IPS-15b (cell line): ENCODE results near the gene SLC9C1.

Experiments
- H3K27me3 ChIP-seq: one replicate; pipeline ENCODE4 v1.6.1; 2013; ENCODE audit warnings: low read length; ENCODE audit not compliant: control insufficient read depth, insufficient read depth
- H3K36me3 ChIP-seq: one replicate; pipeline ENCODE4 v1.6.1; 2013; ENCODE audit warnings: low read length; ENCODE audit not compliant: control insufficient read depth, insufficient read depth
- H3K4me1 ChIP-seq: one replicate; pipeline ENCODE4 v1.6.1; 2013; ENCODE audit warnings: mild to moderate bottlenecking, low read length; ENCODE audit not compliant: control insufficient read depth, insufficient read depth
- H3K4me3 ChIP-seq: one replicate; pipeline ENCODE4 v1.5.1; 2013; ENCODE audit warnings: low read depth, low read length
- H3K9ac ChIP-seq: one replicate; pipeline ENCODE4 v1.6.1; 2013; ENCODE audit warnings: low read depth, mild to moderate bottlenecking, low read length
- H3K9me3 ChIP-seq: one replicate; pipeline ENCODE4 v1.6.1; 2013; ENCODE audit warnings: mild to moderate bottlenecking, low read length; ENCODE audit not compliant: control insufficient read depth, insufficient read depth

The SLC9C1 gene

DNA sequence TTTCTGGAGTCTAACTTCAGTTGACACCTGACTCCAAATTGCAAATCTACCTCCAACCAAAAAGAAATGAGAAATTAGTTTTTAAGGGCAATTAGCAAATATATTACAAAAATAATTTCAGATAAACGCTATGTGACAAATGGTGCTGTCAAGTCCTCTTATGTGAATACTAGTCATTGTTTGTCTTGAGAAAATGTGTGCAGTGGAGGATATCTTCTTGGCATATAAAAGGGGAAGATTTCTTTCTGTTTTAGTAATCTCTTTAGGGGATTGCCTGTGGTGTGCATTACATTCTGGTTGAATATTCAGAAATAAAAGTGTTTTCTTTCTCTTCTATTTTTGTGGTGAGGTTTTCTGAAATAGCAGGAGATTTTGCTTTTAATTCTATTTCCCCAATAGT, 158.0 kb downstream of the SLC9C1 start:
- no peaks in the 10 kb centered on the region for H3K36me3 ChIP-seq
- H3K4me1 ChIP-seq = peaks cover 19% of the 10 kb centered on the region
- no peaks in the 10 kb centered on the region for H3K27me3 ChIP-seq
- no peak overlapping the region for H3K4me3 ChIP-seq
- no peaks in the 10 kb centered on the region for H3K9me3 ChIP-seq
- no peak overlapping the region for H3K9ac ChIP-seq

DNA sequence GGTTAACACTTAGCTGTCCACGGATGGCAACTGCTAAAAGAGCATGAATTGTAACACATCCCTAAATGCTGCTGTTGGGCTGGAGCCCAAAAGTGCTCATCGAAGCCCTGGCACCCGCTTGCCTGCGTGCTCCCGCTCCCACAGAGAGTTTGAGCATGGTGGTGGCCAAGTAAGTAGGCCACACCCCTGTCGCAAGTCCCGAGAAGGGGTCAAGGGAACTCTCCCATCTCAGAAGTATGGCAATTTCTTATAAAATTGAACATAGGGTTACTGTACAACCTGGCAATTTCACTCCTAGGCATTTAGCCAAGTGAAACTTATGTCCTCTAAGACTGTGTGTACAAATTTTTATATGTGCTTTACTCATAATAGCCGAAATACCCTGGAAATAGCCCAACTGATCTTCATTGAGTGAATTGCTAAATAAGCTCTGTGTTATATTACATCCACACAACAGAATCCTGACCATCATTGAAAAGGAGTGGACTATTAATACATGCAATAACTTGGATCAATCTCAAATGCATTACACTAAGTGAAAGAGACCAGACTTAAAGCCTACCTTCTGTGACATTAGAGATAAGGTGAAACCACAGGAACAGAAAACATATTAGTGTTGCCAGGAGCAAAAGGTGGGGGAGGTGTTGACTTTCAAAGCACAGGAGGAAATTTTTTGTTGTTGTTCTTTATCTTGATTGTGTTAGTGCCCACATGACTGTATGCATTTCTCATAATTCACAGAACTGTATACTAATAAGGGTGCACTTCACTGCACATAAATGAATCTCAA, 159.5 kb downstream of the SLC9C1 start:
- Histone ChIP-seq H3K36me3 (no peaks in the 10 kb centered on the region), H3K4me1 (peaks cover 20% of the 10 kb centered on the region), H3K27me3 (no peaks in the 10 kb centered on the region), H3K4me3 (no peak overlapping the region), H3K9me3 (no peaks in the 10 kb centered on the region), H3K9ac (no peak overlapping the region)

DNA sequence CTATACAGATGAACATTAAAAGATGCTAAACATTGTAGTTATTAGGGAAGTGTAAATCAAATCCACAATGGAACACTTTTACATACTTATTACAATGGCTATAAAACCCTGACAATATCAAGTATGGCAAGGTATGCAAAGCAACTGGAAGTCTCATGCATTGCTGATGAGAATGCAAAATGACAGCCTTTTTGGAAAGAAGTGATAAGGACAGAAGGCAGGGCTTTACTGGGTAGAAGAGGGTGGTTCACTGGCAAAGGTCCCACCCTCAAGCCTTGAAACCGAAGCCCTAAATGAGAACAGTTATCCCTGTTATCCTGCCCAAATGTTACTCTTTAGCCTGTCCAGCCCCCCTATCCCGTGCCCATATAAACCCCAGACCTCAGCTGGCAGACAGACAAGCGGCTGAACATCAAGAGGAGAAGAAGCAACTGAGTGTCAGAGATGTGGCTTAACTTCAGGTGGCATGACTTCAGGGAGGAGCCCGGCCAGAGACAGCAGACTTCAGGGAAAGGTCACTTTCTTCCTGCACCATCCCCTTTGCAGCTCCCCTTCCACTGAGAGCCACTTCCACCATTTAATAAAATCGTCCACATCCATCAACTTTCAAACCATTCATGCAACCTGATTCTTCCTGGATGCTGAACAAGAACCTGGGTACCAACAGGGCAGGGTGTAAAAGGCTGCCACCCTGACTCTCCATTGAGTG, 160.2 kb downstream of the SLC9C1 start:
- Histone ChIP-seq H3K4me1 (peaks cover 26% of the 10 kb centered on the region), H3K9ac (no peak overlapping the region), H3K9me3 (no peaks in the 10 kb centered on the region), H3K36me3 (no peaks in the 10 kb centered on the region), H3K27me3 (no peaks in the 10 kb centered on the region), H3K4me3 (no peak overlapping the region)

DNA sequence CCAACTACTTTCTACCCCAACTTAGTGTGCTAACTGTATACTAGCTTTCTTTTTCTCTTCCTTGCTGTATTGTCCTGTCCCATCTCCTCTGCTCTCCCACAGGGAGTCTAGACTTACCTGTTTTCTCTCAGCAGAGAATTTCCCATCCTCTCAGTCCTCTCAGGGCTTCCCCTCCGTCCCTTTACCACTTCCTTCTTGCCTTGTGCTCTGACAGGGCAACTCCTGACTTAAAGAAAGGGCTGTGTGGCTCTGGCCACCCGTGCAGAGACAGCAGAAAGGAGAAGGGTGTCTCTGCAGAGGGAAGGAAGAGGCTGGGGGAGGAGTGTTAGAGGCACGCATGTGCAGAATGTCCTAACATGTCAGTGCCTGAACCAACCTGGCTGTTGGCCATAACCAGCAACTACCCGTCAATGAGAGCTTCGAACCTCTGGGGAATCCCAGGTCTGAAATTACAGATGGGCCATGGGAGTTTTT, 161.0 kb downstream of the SLC9C1 start, which contains the start of gene GCSAM:
Gene GCSAM, minus strand, starts transcription at position 274 of the 474 bp plus-strand sequence. Its CDS starts 128 bp downstream, at position 146.
- Histone ChIP-seq H3K36me3 (no peaks in the 10 kb centered on the region), H3K4me1 (peaks cover 27% of the 10 kb centered on the region), H3K27me3 (no peaks in the 10 kb centered on the region), H3K9me3 (no peaks in the 10 kb centered on the region), H3K9ac (no peak within 1 kb of the TSS), H3K4me3 (no peak within 1 kb of the TSS)

DNA sequence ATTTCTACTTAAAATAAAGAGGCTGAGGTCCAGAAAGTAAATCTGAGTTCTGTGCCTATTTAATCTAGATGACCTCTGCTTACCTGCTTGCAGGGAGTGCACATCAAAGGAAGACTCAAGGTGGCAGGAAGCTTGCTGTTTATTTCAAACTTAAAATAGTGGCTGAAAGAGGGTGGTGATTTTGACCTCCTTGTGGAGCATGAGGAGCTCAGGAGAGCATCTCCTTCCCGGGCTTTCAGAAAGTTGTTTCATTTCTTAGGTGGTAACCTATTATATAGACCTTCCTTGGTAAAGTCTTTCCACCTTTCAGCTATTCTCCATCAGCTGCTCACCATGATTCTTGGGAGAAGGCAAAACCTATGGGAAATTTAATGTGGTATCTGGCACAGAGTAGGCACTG, 161.5 kb downstream of the SLC9C1 start:
- Histone ChIP-seq H3K27me3 (no peaks in the 10 kb centered on the region), H3K36me3 (no peaks in the 10 kb centered on the region), H3K4me3 (no peak overlapping the region), H3K9me3 (no peaks in the 10 kb centered on the region), H3K9ac (no peak overlapping the region), H3K4me1 (peaks cover 27% of the 10 kb centered on the region)

DNA sequence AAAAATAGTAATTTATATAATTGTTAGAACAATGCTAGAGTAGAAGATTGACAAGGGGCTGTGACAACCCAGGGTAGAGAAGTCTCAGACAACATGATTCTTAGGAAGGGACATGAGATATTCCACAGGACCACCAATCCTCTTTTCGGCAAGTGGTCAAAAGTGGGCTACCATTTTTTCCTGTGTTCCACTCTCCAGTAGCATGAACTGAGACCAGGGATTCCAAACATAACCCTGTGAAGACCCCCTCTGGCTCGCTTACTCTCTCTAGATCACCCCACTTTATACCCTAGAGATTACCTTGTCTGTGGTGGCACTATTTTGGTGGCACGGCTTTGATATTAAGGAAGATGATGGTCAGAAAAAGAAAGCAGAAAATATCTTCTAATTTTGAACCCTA, 161.9 kb downstream of the SLC9C1 start:
- Histone ChIP-seq H3K4me3 (no peak overlapping the region), H3K4me1 (peaks cover 28% of the 10 kb centered on the region), H3K9me3 (no peaks in the 10 kb centered on the region), H3K36me3 (no peaks in the 10 kb centered on the region), H3K27me3 (no peaks in the 10 kb centered on the region), H3K9ac (no peak overlapping the region)

DNA sequence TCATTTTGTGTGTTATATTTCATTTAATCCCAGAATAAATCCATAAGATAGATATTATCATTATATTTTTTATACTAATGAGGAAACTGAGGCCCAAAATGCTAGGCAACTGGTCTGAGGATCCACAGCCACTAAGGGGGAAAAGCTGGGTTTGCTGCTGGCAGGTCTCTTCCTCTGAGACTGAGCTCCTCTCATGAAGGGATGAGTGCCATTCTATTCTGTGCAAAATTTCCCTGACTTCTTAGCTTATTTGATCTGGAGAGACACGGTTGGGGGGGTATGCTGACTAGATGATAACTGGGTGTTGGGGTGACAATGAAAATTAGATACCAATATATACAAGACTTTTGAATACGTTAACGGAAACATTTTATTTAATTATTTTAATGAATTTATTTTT, 162.9 kb downstream of the SLC9C1 start:
- H3K4me1 ChIP-seq = peaks cover 28% of the 10 kb centered on the region
- no peaks in the 10 kb centered on the region for H3K27me3 ChIP-seq
- H3K36me3 ChIP-seq = no peaks in the 10 kb centered on the region
- H3K4me3 ChIP-seq = no peak overlapping the region
- no peaks in the 10 kb centered on the region for H3K9me3 ChIP-seq
- H3K9ac ChIP-seq = no peak overlapping the region

DNA sequence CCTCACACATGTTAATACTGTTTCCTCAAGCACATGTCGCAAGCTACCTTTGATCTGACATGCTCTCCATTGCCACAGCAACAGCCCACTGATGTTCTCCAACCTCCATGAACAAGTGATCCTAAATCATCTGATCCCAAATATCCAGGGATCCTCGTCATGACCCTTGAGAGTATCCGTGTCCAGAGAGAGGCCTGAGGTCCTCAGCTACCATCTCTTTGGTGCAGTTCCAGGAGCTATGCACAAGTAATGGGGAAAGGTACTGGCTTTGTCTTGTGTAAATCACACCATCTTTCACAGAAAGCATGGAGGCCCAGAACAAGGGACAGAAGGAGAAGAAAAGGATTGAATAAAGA, 163.4 kb downstream of the SLC9C1 start:
- H3K9ac ChIP-seq = no peak overlapping the region
- H3K36me3 ChIP-seq = no peaks in the 10 kb centered on the region
- H3K4me3 ChIP-seq = no peak overlapping the region
- no peaks in the 10 kb centered on the region for H3K27me3 ChIP-seq
- H3K9me3 ChIP-seq = no peaks in the 10 kb centered on the region
- peaks cover 31% of the 10 kb centered on the region for H3K4me1 ChIP-seq

DNA sequence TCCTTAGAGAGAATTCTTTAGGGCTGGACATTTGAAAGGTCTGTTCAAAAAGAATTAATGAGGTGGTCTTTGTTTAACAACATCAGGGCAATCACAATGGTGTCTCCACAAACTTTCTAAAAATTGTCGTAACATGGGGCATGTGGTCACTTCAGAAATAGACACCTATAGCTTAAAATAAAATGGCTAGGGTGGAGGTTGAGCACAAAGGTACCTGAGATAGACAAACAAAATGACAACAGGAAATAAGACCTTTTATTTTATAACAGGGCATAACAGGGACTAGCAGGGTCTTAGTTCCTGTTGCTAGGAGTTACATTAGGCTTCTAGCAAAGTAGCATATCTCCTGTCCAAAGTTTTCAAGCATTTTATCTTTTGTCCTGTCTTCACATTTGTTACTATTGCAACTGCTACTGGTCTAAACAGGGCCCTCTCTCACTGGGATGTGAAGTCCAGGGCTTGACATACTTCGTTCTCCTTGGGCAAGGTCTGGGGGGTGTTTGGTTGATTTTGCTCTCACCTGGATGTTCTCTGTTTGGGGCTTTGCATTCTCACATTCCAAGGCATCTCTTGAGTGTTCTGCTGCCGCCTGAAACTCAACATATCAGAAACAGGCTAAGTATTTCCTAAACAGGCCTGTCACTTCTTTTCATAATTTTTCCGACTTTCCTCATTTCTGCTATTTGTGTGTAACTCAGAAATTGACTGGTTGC, 163.9 kb downstream of the SLC9C1 start:
- Histone ChIP-seq H3K9me3 (no peaks in the 10 kb centered on the region), H3K9ac (no peak overlapping the region), H3K36me3 (no peaks in the 10 kb centered on the region), H3K4me3 (no peak overlapping the region), H3K27me3 (no peaks in the 10 kb centered on the region), H3K4me1 (peaks cover 36% of the 10 kb centered on the region)

DNA sequence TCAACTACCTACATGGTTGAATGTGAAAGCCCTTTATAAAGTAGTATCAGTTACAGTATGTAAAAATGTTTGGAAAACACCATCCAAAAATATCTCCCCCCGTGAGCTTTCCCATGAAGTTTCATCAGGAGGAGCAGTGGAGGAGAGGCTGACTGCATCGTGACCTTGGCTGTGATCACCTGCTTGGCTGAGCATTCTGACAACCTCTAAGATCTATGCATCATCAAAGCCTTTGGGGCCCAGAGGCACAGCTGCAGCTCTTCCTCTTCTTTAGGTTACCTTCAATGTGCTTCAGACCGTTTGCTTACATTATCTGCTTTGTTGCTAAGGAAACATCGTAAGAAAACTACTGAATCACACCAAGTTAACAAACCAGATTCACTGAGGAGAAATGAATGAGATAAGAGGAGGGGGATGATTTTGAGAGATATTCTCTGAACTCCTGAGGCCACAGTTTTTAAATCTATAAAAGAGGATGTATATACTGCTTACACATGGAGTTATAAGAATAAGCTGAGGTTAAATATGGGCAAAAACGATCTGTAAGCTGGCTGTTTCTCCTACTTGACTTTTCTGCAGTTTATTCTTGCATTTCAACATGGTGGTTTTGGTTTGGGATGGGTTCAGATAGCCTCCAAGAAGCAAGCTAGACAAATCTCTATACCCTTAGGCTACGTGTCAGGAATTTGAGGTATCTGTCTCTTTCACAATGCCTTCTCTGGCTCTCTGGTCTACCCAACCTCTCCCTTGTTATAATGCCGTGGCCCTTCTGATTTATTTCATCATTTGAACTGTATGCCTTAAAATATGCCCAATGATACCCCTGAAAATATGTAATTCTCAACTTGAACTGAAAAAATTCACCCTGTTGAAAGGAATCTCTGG, 164.9 kb downstream of the SLC9C1 start:
- Histone ChIP-seq H3K9me3 (no peaks in the 10 kb centered on the region), H3K4me3 (no peak overlapping the region), H3K9ac (no peak overlapping the region), H3K27me3 (no peaks in the 10 kb centered on the region), H3K4me1 (peaks cover 36% of the 10 kb centered on the region), H3K36me3 (no peaks in the 10 kb centered on the region)
